GM18873 (cell line): ENCODE measurements around the gene INPP4B.
"Not testable (repeated sequence)": the region's sequence is repeated elsewhere in the genome, so short reads cannot be mapped to it uniquely, and the experiment has no call there.

Experiments
- ATAC-seq: cut with Tn5 transposase; IDR thresholded peaks from one replicate; pipeline ENCODE4 v1.9.1; 2021; ENCODE audit warnings: mild to moderate bottlenecking, moderate library complexity, moderate number of reproducible peaks; ENCODE audit not compliant: unreplicated experiment, low FRiP score

INPP4B gene

GRCh38 chr4:142696334-142697122 is 149.6 kb downstream of the INPP4B start:
- no peak for ATAC-seq

DNA sequence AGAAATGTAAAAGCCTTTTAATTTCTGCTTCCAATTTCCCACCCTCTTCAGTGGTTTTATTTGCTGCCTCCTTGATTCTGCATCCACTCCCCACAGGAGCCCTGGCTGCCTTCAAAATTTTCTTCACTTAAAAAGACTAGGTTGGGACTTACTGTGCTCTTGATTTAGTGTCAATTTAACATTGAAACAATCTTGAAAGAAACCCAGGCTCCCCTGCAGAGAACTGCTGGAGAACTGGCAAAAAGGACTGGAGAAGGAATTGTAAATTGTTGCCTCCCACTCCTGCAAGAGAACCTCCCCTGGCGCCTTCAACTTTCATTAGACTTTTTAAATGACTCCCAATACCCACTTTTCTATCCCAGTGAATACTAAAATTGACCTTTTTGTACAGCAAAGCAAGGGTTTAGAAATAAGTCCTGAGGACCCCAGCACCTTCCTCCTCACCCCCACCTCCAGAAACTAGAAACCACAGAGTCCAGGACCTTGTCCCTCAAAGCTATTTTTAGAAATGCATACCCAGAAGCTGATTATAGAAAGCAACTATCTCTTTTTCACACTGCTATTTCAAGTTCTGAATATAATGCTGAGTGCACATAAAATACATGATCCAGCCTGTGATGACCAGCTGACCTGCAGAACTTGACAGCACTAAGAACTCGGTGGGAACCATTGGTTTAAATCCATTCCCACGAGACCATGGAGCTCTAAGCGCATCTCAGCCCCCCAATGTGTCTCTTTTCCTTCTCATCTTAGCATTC is 155.5 kb downstream of the INPP4B start:
- no peak for ATAC-seq

- no peak for ATAC-seq
These were observed 158.4 kb downstream of the INPP4B start for GRCh38 chr4:142687547-142688275.

- no peak for ATAC-seq
These were observed 160.0 kb downstream of the INPP4B start for GRCh38 chr4:142686081-142686480.

DNA sequence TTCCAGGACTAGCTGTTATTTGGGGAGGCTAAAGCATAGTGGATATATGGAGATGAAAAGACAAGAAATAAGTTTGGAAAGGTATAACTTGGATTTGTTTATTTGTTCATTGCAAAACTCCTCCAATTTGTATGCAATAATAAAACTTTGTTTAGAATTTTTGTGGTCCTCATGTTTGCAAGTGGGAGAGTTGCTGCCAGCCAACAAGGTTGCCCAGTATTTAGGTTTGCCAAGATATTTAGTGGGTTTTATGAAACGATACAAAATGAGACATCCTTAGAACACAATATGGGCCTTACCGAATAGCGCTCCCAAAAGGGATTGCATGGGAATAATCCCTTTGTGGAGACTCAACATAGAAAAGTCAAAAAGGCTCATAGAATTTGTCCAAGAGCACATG is 162.1 kb downstream of the INPP4B start:
- no peak for ATAC-seq

- no peak for ATAC-seq
These were observed 162.6 kb downstream of the INPP4B start for GRCh38 chr4:142683503-142683902.

- ATAC-seq: no peak
These were observed 174.6 kb downstream of the INPP4B start for GRCh38 chr4:142671516-142671915.

GRCh38 chr4:142663828-142664227 is 182.3 kb downstream of the INPP4B start:
- ATAC-seq: no peak

- ATAC-seq: no peak
These were observed 185.4 kb downstream of the INPP4B start for GRCh38 chr4:142660728-142661127.

- no peak for ATAC-seq
These were observed 189.9 kb downstream of the INPP4B start for GRCh38 chr4:142656178-142656577.

DNA sequence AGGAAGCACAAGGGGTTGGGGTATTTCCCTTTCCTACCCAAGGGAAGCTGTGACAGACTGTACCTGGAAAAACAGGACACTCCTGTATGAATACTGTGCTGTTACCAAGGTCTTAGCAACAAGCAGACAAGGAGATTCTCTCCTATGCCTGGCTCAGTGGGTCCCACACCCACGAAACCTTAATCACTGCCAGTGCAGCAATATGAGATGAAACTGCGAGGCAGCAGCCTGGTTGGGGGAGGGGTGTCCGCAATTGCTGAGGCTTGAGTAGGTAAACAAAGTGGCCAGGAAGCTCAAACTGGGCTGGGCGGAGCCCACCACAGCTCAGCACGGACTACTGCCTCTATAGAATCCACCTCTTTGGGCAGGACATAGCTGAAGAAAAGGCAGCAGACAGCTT is 197.7 kb downstream of the INPP4B start:
- no peak for ATAC-seq

GRCh38 chr4:142645475-142646108 is 200.5 kb downstream of the INPP4B start:
- no peak for ATAC-seq

DNA sequence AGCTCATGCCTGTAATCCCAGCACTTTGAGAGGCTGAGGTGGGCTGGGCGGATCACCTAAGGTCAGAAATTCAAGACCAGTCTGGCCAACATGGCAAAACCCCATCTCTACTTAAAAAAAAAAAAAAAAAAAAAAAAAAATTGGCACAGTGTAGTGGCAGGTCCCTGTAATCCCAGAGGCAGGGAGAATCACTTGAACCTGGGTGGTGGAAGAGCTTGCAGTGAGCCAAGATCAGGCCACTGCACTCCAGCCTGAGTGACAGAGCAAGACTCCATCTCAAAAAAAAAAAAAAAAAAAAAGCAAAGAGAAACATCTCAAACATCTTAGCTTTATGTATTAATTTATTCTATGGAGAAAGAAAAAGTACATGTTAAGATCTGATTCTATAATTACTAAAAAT is 201.5 kb downstream of the INPP4B start:
- not testable (repeated sequence) for ATAC-seq

DNA sequence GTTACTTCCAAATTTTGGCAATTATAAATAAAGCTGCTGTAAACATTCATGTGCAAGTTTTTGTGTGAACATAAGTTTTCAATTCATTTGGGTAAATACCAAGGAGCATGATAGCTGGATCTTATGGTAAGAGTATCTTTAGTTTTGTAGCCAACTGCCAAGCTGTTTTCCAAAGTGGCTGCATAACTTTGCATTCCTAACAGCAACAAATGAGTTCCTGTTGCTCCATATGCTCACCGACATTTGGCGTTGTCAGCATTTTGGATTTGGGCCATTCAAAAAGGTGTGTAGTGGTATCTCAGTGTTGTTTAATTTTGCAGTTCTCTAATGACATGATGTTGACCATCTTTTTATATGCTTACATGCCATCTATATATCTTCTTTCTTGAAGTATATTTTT is 208.5 kb downstream of the INPP4B start:
- no peak for ATAC-seq

DNA sequence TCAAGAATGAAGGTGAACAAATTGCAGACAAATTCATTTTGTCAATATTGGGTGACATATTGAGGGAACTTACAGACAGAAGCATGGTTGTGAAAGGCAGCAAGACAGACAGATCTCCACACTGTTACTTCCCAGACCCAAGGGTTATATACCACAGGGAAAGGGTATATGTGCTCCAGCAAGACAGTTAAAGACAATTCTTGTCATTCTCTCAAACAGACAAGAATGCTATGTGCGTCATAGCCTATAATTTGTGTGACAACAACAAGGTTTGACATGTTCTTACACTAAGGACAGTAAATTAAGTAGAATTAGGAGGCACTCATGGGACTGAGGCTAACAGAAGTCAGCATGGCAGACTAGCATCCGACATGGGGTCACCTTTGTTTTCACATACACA is 214.3 kb downstream of the INPP4B start:
- ATAC-seq: no peak

GRCh38 chr4:142615324-142615665 is 230.8 kb downstream of the INPP4B start:
- ATAC-seq: no peak

- no peak for ATAC-seq
These were observed 231.3 kb downstream of the INPP4B start for GRCh38 chr4:142614621-142615323.

- ATAC-seq: no peak
These were observed 238.1 kb downstream of the INPP4B start for GRCh38 chr4:142607976-142608375.

DNA sequence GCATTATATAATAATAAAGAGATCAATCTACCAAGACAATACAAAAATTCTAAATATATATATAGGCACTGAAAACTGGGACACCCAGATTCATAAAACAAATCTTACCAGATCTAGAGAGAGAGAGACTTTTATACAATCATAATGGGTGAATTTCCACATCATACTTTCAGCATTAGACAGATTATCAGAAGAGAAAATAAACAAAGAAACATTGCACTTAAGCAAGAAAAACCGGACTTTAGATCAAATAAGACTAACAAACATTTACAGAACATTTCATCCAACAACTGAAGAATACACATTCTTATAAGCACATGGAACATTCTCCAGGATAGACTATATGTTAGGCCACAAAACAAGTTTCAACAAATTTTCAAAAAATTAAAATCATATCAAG is 245.1 kb downstream of the INPP4B start:
- no peak for ATAC-seq

GRCh38 chr4:142598132-142598531 is 248.0 kb downstream of the INPP4B start:
- no peak for ATAC-seq
